Mesothelial cell of epicardium (in vitro differentiated cells): Measurements from ENCODE around the gene WSCD1. TPM values are rescaled to one million over a fixed set of nuclear protein-coding genes. Genes with fewer than 3 reads are reported as not detected.

Source experiments
- DNase-seq, 2 experiments: peaks; one replicate each; pipeline ENCODE4 v3.0.0; 2021; ENCODE audit warnings: low spot score in 2 of 2; ENCODE audit not compliant: unreplicated experiment in 2 of 2
- H3K27ac Mint-ChIP-seq: 2 replicates; pipeline ENCODE4 v1.8.0; 2021; ENCODE audit warnings: mixed read lengths
- H3K27me3 Mint-ChIP-seq: 2 replicates; pipeline ENCODE4 v1.8.0; 2021; ENCODE audit warnings: low read depth, mixed read lengths
- H3K36me3 Mint-ChIP-seq: 2 replicates; pipeline ENCODE4 v1.8.0; 2021; ENCODE audit warnings: mixed read lengths
- H3K4me1 Mint-ChIP-seq: 2 replicates; pipeline ENCODE4 v1.8.0; 2021; ENCODE audit warnings: mixed read lengths
- H3K4me3 Mint-ChIP-seq: 2 replicates; pipeline ENCODE4 v1.8.0; 2021; ENCODE audit warnings: mild to moderate bottlenecking, moderate library complexity, mixed read lengths
- H3K9me3 Mint-ChIP-seq: 2 replicates; pipeline ENCODE4 v1.8.0; 2021; ENCODE audit warnings: mixed read lengths
- total RNA-seq: library from RNA; stranded (reverse); gene quantifications from 3 replicates; pipeline ENCODE4 v1.2.1, GENCODE V29; 2021
- TF ChIP-seq, protein P1 (sequence below): fragments of 200-600 bp; sonication (generic); IDR thresholded peaks from one replicate; pipeline ENCODE4 v1.5.0; 2021; ENCODE audit warnings: antibody characterized with exemption; ENCODE audit not compliant: unreplicated experiment

The WSCD1 gene
- total RNA-seq, 1 donor from 2014 or later, result 1.6 TPM

DNA sequence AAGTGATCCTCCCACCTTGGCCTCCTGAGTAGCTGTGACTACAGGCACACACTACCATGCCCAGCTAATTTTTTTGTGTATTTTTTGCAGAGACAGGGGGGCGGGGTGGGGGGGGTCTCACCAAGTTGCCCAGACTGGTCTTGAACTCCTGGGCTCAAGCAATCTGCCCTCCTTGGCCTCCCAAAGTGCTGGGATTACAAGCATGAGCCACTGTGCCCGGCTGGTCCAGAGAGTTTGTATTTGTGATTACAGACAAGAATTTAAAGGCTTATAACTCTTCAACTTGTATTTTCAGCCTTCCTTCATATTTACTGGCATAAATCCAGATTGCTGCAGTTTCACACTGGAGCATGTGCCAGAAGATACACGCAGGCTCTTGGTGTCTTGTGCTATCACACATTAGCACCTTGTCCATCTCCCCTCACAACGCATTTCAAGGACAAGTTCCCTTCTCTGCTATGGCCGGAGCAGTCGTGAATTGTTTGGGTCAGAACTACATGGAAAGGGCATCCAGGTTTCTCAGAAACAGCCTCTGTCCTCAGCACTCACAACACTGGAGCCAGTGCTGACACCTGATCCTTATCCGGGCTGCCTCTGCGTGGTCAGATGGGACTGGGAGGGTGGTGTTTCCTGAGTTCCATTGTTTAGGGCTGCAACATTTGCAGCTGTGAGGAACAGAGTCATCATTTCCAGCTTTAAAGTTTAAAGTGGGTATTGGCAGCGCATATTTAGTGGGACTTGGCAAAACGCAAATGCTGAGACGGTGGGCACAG, 28.1 kb downstream of the WSCD1 start:
- Mint-ChIP-seq H3K27ac (no peak overlapping the region), H3K4me3 (no peak overlapping the region), H3K27me3 (peaks cover 74% of the 10 kb centered on the region), H3K4me1 (no peaks in the 10 kb centered on the region), H3K36me3 (no peaks in the 10 kb centered on the region), H3K9me3 (no peaks in the 10 kb centered on the region)
- TF ChIP-seq, protein P1, sequence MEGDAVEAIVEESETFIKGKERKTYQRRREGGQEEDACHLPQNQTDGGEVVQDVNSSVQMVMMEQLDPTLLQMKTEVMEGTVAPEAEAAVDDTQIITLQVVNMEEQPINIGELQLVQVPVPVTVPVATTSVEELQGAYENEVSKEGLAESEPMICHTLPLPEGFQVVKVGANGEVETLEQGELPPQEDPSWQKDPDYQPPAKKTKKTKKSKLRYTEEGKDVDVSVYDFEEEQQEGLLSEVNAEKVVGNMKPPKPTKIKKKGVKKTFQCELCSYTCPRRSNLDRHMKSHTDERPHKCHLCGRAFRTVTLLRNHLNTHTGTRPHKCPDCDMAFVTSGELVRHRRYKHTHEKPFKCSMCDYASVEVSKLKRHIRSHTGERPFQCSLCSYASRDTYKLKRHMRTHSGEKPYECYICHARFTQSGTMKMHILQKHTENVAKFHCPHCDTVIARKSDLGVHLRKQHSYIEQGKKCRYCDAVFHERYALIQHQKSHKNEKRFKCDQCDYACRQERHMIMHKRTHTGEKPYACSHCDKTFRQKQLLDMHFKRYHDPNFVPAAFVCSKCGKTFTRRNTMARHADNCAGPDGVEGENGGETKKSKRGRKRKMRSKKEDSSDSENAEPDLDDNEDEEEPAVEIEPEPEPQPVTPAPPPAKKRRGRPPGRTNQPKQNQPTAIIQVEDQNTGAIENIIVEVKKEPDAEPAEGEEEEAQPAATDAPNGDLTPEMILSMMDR, result no peak
- DNase-seq, result no peak

DNA sequence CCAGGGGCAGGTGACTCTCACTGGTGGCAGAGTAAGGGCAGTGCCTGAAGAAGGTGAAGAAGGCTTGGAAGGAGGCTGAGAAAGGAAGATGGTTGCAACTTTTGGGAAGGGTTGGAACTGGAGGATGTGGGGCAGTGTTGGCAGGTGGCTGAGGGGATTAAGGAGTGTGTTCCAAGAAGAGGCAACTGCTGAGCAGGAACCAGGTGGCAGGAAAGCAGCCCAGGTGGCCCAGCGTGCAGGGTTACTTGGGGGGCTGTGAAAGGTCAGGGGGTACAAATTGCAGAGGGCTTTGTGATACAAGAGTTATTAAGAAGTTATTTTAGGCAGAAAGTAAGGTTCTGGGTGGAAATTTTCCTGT, 28.6 kb downstream of the WSCD1 start:
- no peaks in the 10 kb centered on the region for H3K4me1 Mint-ChIP-seq
- DNase-seq, result no peak
- no peak overlapping the region for H3K27ac Mint-ChIP-seq
- no peaks in the 10 kb centered on the region for H3K36me3 Mint-ChIP-seq
- H3K4me3 Mint-ChIP-seq, result no peak overlapping the region
- no peaks in the 10 kb centered on the region for H3K9me3 Mint-ChIP-seq
- TF ChIP-seq, protein P1, result no peak
- peaks cover 76% of the 10 kb centered on the region for H3K27me3 Mint-ChIP-seq

DNA sequence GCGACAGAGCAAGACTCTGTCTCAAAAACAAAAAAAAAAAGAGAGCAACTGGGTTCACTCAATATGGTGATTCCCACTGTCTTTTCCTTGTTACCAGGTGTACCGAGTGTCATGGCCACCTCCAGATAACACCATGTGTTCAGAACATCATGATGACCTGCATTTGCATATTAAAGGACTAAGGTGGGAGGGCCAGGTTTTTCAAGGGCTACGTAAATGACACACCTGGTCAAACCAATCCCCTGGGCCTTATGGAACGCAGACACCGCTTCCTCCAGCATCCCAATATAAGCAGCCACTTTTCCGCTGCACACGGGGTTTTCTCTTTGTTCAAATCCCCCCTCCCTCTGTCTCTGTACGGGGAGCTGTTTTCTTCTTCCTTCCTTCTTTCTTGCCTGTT, 29.3 kb downstream of the WSCD1 start:
- H3K9me3 Mint-ChIP-seq, result no peaks in the 10 kb centered on the region
- H3K27ac Mint-ChIP-seq, result no peak overlapping the region
- H3K36me3 Mint-ChIP-seq, result no peaks in the 10 kb centered on the region
- H3K27me3 Mint-ChIP-seq, result peaks cover 76% of the 10 kb centered on the region
- H3K4me1 Mint-ChIP-seq, result no peaks in the 10 kb centered on the region
- no peak for DNase-seq
- TF ChIP-seq, protein P1, result no peak
- H3K4me3 Mint-ChIP-seq, result no peak overlapping the region

DNA sequence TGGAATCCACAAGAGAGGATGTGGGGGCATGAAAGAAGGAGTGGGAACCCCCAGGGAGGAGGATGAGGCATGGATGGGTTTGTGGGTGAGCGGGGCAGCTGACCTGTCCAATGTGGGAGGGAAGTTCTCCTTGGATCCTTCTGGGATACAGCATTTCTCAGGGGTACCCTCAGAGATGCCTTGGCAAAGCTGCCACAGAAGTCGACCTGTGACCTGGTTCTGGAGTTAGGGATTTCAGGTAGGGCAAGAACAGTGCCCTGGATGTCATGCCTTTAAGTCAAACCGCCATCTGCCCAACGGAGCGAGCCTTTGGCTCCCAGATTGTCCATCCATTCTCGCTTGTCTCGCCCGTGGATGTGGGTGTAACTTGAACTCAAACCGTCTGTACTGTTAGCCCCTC, 30.0 kb downstream of the WSCD1 start:
- DNase-seq, result no peak
- Mint-ChIP-seq H3K36me3 (no peaks in the 10 kb centered on the region), H3K27ac (no peak overlapping the region), H3K4me3 (no peak overlapping the region), H3K9me3 (no peaks in the 10 kb centered on the region), H3K27me3 (peaks cover 82% of the 10 kb centered on the region), H3K4me1 (no peaks in the 10 kb centered on the region)
- TF ChIP-seq, protein P1, result no peak

DNA sequence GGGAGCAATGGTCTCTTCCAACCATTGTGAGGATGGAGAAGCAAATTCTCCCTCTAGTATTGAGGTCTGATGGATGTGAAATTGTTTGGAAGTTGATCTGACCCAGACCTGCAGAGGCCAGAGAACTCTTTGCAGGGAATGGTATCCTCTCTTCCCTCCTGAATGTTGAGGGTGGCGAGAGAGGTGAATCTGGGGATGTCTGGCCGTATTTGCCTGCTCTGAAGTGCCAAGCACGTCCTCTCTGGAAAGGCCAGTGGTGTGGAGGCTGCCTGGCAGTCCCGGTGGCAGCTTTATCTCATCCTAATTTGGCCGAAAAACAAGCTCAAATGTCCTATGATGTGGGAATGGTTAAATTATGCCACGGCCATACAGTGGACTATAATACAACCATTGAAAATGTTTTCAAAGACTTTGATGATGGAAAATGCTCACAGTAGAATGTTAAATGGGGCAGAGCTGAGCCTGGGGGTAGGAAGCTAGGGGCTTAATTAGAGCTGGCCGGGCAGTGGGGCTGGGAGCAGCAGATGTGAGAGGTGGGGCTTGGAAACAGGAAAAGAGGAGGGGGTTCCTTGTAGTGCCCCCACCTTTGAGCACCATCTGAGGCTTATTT, 30.8 kb downstream of the WSCD1 start:
- no peaks in the 10 kb centered on the region for H3K4me1 Mint-ChIP-seq
- no peak overlapping the region for H3K27ac Mint-ChIP-seq
- H3K27me3 Mint-ChIP-seq, result peaks cover 85% of the 10 kb centered on the region
- DNase-seq, result no peak
- no peaks in the 10 kb centered on the region for H3K36me3 Mint-ChIP-seq
- no peak overlapping the region for H3K4me3 Mint-ChIP-seq
- H3K9me3 Mint-ChIP-seq, result no peaks in the 10 kb centered on the region
- TF ChIP-seq, protein P1, result no peak
